ENCODE results near the gene MYH10.

The MYH10 gene

DNA sequence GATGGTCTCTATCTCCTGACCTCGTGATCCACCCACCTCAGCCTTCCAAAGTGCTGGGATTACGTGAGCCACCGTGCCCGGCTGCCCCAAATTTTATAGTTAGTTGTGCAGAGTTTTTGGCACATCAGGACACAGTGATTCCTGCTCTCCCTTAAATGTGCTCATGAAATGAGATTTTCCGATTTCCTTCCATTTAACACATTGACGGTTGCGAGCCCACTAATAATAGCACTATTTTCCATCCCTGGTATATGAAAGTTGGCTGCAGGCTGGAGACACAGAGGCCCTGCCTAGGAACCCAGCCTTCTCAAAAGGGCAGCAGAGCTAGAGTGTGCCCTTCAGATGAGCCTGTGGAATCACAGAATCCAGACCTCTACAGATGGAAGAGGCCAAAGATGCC, 17.4 kb upstream of the MYH10 start:
- no peak for ATAC-seq

DNA sequence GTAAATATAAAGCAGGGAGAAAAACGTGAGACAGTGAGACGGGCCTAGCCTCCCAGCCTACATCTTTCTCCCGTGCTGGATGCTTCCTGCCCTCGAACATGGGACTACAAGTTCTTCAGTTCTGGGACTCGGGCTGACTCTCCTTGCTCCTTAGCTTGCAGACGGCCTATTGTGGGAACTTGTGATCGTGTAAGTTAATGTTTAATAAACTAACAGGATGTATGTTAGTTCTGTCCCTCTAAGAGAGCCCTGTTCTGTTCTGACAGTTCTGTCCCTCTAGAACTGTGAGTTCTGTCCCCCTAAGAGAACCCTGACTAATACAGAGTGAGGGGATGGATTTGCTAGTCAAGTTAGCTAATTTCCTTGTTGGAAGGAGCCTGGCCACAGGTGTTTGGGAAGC, 16.7 kb upstream of the MYH10 start:
- ATAC-seq: no peak

DNA sequence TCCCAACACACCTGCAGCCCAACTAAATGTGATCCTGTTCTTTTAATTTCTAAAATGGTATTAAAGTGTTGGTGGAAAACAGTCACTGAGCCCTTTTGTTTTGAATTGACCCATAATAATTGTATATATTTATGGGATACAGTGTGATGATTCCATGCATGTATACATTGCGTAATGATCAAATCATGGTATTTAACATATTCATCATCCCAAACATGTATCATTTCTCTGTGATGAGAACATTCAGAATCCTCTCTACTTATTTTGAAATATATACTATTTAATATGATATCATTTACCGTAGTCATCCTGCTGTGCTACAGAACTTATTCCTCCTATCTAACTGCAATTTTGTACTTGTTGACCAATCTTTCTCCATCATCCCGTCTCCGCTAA, 14.0 kb upstream of the MYH10 start:
- no peak for ATAC-seq

DNA sequence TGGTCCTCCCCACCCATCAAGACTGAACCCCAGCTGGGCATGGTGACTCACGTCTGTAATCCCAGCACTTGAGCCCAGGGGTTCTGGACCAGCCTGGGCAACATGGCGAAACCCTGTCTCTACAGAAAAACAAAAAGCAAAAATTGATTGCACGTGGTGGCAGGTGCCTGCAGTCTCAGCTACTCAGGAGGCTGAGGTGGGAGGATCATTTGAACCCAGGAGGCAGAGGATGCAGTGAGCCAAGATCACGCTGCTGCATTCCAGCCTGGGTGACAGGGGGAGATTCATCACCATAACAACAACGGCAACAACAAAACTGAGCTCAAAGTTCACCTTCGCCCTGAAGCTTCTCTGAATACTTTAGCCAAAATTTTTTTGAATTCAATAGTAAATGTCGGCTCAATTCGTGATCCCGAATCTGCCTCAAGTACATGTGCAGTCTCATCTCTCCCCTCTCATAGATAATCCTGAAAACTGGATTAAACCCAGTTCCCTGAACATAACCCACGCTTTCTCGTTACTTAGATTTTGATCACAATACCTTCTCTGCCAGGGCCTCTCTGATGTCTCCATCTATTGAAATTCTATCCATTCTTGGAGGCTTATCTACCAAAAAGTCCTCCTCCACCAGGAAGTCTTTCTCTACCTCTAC, 13.5 kb upstream of the MYH10 start:
- no peak for ATAC-seq

DNA sequence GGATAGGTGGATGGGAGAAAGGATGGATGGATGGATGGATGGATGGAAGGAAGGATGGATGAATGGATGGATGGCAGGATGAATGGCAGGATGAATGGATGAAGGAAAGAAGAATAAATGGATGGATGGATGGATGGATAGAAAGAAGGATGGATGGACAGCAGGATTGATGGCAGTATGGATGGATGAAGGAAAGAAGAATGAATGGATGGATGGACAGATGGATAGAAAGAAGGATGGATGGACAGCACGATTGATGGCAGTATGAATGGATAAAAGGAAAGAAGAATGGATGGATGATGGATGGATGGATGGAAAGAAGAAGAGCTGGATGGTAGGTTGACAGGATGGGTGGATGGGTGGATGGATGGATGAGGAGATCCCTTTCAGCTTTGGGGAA, 9.2 kb upstream of the MYH10 start:
- ATAC-seq: no peak

DNA sequence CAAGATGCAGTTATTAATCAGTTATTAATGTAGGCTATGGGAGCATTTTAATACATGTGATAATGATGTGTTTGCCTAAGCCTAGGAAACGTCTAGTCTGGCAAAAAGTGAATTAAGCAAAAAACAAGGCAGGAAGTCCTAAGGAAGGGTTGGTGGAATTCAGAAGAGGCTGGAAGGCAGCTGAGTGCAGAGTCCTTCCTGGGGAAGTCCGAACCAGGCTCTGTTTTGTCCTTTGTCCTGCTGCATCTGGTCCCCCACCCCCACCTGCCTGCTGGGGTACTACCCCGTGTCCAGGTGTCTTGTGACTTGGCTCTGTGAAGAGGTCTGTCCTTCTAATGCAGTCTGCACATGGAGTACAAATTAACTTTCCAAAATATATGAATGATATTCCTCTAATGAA, 1.5 kb upstream of the MYH10 start:
- no peak for ATAC-seq

DNA sequence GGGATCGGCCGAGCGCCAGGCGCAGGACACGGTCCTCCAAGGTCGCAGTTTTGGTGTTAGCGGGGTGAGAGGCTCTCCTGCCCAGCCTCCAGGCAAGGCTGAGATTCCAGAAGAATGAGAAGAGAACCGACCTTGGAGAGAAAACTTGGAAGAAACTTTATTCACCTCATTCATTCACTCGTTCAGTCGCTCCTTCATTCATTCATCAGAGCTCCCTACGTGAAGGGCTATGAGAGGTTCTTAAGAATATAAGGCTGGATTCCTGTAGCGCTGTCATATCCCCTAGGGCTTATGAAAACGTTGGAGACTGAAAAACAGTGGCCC, 991 bp upstream of the MYH10 start:
- ATAC-seq: no peak

DNA sequence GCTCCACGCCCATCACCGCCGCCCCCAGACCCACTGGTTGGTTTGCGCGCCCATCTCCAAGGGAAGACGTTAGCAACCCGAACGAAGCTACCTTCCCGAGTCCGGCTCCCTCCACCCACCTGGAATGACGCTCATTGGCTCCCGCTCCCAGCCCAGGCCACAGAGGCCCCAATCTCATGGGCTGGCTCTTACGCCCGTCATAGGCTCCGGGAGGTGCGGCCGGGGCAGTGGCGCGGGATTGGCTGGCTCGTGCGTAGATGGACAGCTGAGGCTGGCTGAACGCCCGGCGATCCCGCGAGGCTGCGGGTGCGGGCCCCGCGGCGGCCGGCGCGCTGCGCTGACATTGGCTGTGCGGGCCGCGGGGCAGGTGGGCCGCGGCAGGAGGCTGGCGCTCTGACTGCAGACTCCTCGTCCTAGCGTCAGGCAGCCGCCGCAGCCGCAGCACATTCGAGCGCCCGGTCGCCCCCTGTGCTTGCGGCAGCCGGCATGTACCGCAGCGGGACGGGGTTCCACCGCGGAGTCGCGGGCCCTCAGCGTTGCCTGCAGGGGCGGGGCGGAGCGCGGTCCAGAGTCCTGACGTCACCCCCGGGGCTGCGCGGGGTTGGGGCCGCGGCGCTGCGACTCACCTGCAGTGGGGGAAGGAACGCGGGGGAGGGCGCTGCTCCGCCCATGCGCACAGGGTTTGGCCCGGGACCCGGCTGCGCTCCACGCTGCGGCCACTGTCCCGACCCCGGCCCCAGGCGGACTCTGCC, 453 bp upstream of the MYH10 start:
- peak; percentile 99 for ATAC-seq

DNA sequence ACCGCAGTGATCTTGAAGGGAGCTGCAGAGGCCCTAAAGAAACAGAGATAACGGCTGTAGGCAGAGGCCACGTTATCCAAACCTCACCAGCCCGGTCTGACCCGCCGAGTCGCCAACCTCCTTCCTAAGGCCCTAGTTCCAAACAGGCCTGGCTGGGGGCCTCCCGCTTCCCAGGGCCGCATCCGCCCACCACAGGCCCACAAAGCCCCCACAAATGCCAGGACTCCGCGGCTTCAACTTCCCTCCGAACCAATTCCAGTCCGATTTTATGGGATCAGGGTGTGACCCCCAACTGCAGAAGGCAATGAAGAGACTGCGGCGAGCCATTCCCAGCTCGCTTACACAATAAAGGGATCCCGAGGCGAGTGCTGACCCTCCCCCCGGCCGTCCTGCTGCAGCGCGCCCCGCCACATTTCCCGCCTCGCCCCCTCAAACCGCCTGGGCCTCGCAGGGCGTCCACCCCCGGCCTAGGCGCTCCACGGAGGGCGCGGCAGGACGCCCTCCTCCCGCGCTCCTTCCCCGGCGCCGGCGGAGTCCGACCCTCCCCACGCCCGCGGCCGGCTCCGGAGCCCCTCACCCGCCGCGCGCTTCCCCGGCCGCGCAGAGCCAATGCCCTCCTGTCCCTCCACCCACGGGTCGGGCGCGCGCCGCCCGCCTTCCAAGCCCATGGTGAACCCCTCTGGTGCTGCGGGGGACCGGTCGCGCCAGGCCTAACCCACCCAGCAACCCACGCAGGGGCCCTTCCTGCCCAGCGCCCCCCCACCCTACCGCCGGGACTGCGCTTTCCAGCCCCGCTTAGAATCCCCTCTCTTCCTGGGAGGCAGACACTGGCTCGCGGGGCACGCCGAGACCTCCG, 926 bp downstream of the MYH10 start:
- no peak for ATAC-seq

DNA sequence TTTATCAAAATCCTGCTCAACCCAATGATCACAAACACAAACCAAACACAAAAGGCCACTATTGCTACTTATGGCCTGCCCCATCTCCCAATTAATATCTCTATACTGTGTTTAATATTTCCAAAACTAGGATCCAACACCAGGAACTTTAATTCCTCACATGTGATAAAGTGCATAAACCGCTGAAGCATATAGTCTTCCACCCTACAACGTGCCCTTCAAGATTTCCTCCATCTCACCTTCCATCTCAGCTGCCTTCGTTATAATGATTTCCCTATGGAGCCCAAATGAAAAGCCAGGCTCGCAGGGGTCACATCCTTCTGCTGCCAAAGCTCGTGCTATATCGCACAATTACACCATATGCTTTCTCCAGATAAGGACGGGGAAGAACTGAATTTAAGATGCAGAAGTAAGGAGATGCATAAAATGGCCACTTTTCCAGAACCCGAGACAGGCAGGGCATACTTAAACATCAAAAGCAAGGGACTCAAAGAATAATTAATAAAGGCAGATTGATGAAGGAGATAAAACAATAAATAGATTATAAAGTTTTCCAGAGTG, 1.8 kb downstream of the MYH10 start:
- ATAC-seq: no peak

DNA sequence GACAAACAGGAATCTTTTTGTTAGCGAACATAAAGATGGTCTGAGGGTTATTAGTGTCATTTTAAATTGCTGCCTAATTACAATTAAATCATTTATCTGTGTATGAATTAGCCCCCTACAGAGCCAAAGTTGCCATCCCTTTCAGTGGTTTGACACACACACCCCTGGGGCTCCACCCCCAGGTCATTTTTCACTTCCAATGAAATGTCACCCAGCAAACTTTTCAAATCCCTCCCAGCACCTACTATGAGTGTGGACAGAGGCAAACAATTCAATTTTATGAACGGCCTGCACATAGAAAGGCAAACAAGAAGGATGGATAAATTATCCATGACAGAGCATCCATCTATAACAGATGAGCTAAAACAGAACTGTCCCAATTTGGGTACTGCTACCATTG, 2.4 kb downstream of the MYH10 start:
- ATAC-seq: no peak

DNA sequence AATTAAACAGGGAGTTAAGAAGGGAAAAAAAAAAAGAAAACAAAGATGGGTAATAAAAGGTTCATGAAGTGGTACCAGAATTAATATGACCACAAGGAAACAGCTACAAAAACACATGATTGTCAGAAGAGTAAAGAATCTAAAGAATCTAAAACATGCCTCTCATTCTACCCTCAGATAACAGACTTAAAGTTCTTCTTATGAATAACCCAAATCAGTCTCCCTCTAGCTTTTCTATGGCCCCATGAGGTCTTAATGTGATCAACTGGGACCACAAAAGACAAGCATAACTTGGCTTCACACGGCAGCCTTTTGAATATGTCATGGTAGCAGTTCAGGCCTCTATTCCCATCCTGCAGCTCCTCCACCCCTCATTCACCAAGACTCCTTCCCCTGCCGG, 6.9 kb downstream of the MYH10 start:
- ATAC-seq: no peak

DNA sequence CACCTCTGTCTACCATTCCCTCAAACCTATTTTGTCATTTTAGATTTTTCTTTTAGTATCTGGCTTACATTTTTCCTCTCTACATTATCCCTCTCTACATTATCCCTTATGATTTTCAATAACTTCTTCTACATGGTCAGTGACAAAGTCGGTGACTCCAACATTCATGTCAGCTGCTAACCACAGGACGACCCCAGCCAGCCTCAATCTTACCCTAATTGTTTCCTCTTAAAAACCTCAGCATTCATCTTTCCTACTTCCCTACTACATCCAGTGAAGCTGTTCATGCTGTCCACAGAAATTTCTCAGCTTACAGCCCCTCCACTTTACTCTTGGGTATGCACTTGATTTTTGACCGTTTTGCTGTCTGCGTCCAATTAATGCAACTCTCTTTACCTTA, 8.3 kb downstream of the MYH10 start:
- no peak for ATAC-seq

DNA sequence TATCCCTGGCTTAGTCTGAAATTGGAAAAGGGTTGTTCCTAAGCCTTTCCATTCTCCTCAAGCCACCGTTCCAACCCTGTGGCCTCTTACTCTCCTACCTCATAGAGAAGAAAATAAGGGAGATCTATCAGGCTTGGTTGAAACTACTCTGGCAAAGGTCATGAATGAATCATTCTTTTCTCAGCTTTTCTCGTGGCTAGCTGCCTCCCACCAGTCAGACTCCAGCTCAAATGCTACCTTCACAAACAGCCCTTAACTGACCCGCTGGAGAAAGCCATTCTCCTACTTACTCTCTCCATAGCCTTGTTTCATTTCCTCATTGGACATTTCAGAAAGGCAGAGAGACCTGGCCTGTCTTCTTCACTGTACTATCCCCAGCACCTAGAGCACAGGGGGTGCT, 8.9 kb downstream of the MYH10 start:
- no peak for ATAC-seq

DNA sequence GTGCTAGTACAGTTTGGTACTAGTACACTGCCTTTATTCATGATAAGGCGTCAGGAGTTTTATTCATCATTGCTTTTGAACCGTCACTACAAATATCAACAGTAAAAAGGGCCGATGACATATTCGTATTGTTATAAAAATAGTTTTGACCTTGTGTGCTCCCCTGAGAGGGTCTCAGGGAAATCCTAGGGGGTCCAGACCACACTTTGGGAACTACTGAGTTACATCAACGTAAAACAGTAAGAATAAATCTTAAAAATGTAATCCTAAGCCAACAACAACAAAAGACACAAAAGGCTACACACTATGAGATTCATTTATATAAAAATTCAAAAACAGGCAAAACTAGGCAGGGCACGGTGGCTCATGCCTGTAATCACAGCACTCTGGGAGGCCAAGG, 11.2 kb downstream of the MYH10 start:
- ATAC-seq: no peak

DNA sequence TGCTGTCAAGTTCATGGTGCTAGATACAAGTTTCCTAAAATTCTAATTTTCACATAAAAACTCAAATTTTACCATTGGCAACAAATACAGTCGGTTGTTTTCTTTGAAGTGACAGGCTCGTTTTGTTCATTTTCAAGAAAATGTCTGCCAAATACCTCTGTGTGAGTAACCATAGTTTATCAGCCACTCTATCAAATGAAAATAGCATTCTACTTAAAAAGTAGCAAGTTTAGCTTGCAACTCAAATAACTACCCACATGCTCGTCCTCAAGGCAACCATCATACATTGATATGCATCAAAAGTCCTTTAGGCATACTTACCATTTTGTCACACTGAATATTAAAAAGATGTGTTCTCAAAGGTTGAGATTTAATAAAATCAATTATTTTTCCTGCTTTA, 11.7 kb downstream of the MYH10 start:
- ATAC-seq: no peak

DNA sequence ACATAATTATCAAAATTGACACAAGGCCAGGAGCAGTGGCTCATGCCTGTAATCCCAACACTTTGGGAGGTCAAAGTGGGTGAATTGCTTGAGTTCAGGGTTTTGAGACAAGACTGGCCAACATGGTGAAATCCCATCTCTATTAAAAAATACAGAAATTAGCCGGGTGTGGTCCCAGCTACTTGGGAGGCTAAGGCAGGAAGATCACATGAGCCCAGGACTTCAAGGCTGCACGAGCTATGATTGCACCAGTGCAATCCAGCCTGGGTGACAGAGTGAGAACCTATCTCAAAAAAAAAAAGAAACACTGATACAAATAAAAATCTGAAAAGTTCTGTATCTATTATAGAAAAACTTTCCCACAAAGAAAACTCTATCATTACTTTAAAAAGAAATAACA, 15.5 kb downstream of the MYH10 start:
- no peak for ATAC-seq

DNA sequence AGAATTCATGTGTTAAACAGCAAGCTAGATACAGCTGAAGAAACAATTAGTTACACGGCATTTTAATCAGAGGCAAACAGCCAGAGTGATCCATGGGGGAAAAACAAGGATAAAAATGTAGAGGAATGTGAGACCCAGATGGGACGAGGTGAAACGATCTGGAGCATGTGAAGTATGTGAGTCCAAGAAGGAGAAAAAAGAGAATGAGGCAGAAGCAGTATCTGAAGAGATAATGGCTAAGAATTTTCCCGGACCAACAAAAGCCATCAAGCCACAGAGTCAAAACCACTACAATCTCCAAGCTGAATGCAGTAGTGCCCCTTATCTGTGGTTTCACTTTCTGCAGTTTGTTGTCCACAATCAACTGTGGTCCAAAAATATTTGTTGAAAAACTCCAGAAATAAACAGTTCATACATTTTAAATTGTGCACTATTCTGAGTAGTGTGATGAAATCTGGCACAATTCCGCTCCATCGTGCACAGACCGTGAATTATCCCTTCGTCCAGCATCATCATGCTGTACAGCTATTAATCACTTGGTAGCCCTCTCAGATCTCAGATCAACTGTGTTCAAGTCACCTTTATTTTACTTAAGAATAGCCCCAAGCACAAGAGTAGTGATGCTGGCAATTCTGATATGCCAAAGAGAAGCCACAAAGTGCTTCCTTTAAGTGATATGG, 18.8 kb downstream of the MYH10 start:
- ATAC-seq: no peak

DNA sequence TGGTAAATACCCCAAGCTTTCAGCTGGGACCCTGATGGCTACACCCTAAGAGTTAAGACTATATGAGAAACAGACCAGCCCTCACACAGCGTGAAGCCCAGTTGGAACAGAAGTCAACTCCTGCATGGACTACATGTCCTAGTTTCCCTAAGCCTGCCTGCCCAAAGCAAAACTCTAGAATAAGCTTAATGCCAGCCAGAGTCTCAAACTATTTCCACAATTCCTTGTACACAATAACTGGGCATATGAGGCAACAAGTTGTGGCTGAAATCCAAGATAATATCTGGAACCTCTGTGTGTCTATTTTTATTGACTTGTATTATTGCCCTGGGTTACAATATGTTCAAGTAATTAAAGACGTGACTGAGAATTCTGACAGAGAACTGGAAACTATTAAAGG, 19.4 kb downstream of the MYH10 start:
- ATAC-seq: no peak

DNA sequence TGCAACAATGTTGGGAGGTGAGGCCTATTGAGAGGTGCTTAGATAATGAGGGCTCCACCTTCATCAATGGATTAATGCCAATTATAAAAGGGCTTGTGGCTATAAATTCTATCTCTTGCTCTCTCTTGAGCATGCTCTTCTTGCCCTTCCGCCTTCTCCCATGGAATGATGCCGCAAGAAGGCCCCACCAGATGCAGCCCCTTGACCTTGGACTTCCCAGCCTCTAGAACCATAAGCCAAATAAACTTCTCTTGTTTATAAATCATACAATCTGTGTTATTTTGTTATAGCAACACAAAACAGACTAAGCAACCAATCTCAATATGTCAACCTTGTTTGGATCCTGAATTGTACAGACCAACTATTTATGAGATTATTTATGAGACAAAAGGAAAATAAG, 20.0 kb downstream of the MYH10 start:
- no peak for ATAC-seq

DNA sequence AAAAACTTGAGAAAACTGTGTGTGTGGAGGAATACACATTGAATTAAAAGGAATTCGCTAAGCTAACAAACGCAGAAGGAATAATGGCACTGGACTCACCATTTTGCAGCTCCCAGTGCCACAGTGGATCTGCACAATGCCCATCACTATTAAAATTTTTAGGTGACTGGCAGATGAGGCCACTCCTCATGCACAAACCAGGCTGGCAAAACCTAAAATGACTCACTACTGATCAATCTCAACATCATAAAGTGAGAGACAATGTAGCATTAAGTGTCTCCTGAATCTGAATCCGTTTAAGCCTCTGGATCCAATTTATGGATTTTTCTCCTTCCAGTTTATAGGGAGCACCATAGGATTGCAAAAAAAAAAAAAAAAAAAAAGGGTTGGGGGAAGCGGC, 20.6 kb downstream of the MYH10 start:
- ATAC-seq: no peak

DNA sequence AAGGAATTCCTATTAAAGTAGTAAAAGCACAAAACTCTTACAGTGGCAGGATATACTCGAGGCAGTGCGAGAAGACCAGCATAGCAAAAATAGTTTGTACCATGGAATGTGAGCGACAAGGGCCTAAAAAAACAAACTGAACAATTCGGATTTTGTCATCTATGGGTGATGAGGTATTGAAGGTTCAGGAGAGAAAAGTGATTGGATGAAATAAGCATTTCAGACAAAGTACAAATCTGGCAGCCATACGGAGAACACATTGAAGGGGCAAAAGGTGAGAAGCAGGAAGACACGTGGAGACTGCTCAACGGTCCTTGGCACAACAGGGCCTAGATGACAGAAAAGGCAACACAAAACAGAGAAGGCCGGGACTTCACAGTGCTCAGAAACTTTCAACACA, 22.5 kb downstream of the MYH10 start:
- ATAC-seq: no peak

DNA sequence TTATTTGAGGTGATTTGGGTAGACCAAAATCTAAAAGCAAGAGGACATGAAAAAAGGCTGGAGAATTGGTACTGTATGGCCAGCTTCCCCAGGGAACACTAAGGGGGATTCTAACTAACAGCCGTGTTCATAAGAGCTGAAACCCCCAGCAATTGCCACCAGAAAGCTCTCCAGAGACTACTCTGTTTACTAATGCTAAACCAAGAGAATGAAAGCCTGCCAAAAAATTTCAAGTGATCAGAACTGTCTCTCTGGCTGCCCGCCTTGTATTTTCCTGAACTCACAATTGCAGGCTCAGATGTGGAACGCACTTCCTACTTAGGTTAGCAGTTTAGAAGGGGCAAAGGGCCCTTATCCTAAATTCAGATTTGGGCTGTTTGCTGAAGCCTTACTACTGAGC, 24.1 kb downstream of the MYH10 start:
- no peak for ATAC-seq
